ENCODE data around the gene TAS2R20. TPM values are rescaled to one million over a fixed set of nuclear protein-coding genes. Genes with fewer than 3 reads are reported as not detected.

The TAS2R20 gene
- total RNA-seq, 1 experiment from 2014 or later, result 0.11 TPM

DNA sequence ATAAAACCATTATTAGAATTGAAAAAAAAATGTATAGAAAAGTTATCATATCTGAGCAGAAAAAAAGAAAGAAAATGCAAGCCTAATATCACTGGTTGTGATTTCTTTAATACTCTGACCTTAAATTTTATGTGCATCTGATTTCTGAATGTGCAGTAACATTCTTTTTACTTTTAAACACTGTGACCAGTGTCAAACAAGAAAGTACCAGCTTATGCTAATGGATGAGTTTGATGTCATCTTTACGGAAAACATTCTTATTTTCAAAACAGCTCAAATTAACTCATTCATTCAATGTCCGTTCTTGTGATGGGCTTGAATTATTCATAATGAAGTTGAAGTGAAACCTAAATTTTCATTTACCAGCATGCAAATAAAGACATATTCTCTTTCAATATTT lies 11.3 kb downstream of the TAS2R20 start, which contains the start of gene TAS2R50:
TAS2R50 (minus strand) TSS at position 101 of the 400 bp plus-strand sequence; CDS start at position 49, 52 bp downstream.
- TF ChIP-seq CTCF (conservative IDR thresholded peaks at IDR 0.05; ENCODE audit: low read depth, low read length), result no peak
- TF ChIP-seq EZH2 (IDR thresholded peaks at IDR 0.05; ENCODE audit: low read length, unreplicated experiment), result no peak
- no peak for TF ChIP-seq EZH2phosphoT487 (IDR thresholded peaks at IDR 0.05; ENCODE audit: borderline replicate concordance, low read length)
- H2AFZ ChIP-seq (ENCODE audit: low read length), result no peak within 1 kb of the TSS
- no peaks in the 10 kb centered on the region for H3K9me3 ChIP-seq (ENCODE audit: low read length)
- H3K9ac ChIP-seq (ENCODE audit: low read length), result no peak within 1 kb of the TSS
- BruUV-seq (replicated peaks), result no TSS peak
- CTCF ChIA-PET, result no interaction called here
- POLR2A ChIA-PET (ENCODE audit: unreplicated experiment), result no interaction called here
- peaks cover 7% of the 10 kb centered on the region; the same call in 1 of the 2 replicates for H3K36me3 ChIP-seq (ENCODE audit: low read depth, low read length)
- no peaks in the 10 kb centered on the region for H3K79me2 ChIP-seq (ENCODE audit: low read length)
- H3K4me3 ChIP-seq (ENCODE audit: low read length), result no peak within 1 kb of the TSS
- H3K4me2 ChIP-seq (ENCODE audit: low read length), result no peak within 1 kb of the TSS
- no peaks in the 10 kb centered on the region for H3K4me1 ChIP-seq (ENCODE audit: insufficient read depth, low read length)
- intact Hi-C loops (cut with micrococcal nuclease), result no loop called here
- H3K9me2 ChIP-seq (replicated peaks; ENCODE audit: low read length), result no peaks in the 10 kb centered on the region
- H3F3A ChIP-seq (ENCODE audit: low read length, unreplicated experiment), result no peaks in the 10 kb centered on the region
- no peak within 1 kb of the TSS for H3K27ac ChIP-seq (ENCODE audit: low read length)
- no peaks in the 10 kb centered on the region for H3K27me3 ChIP-seq (ENCODE audit: low read length)
- H4K20me1 ChIP-seq (ENCODE audit: low read length), result no peaks in the 10 kb centered on the region
- ATAC-seq, result no peak
- no peak for DNase-seq

DNA sequence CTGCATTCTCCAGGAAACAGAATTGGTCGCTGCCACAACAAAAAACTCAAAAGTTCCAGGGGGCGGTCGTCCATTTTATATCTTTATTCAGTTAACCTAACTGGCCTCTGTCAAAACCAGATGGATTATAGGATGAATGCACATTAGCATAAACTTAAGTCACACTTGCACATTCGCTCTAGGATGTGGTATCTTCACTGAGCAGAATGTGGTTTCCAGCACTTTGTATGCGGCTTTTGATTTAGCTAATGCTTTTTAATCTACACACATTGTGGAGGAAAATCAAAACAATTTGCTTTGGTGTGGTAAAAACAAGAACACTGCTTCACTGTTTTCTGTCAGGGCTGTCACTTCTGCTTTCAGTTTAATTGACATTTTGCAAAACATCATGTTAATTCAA lies 15.9 kb downstream of the TAS2R20 start:
- H2AFZ ChIP-seq (ENCODE audit: low read length), result no peak overlapping the region
- no peak overlapping the region for H3K4me2 ChIP-seq (ENCODE audit: low read length)
- no peak for ATAC-seq
- no TSS peak for BruUV-seq (replicated peaks)
- no peaks in the 10 kb centered on the region for H3K4me1 ChIP-seq (ENCODE audit: insufficient read depth, low read length)
- no peaks in the 10 kb centered on the region for H3K9me2 ChIP-seq (replicated peaks; ENCODE audit: low read length)
- CTCF ChIA-PET, result no interaction called here
- no peak overlapping the region for H3K4me3 ChIP-seq (ENCODE audit: low read length)
- no peak overlapping the region for H3K9ac ChIP-seq (ENCODE audit: low read length)
- no peaks in the 10 kb centered on the region for H3K36me3 ChIP-seq (ENCODE audit: low read depth, low read length)
- POLR2A ChIA-PET (ENCODE audit: unreplicated experiment), result no interaction called here
- intact Hi-C loops (cut with micrococcal nuclease), result no loop called here
- H3K27ac ChIP-seq (ENCODE audit: low read length), result no peak overlapping the region
- no peaks in the 10 kb centered on the region for H3F3A ChIP-seq (ENCODE audit: low read length, unreplicated experiment)
- H3K27me3 ChIP-seq (ENCODE audit: low read length), result no peaks in the 10 kb centered on the region
- H4K20me1 ChIP-seq (ENCODE audit: low read length), result no peaks in the 10 kb centered on the region
- H3K9me3 ChIP-seq (ENCODE audit: low read length), result no peaks in the 10 kb centered on the region
- no peaks in the 10 kb centered on the region for H3K79me2 ChIP-seq (ENCODE audit: low read length)
- no peak for DNase-seq
- no peak for TF ChIP-seq EZH2 (IDR thresholded peaks at IDR 0.05; ENCODE audit: low read length, unreplicated experiment)
- no peak for TF ChIP-seq EZH2phosphoT487 (IDR thresholded peaks at IDR 0.05; ENCODE audit: borderline replicate concordance, low read length)
- no peak for TF ChIP-seq CTCF (conservative IDR thresholded peaks at IDR 0.05; ENCODE audit: low read depth, low read length)

- no peak for TF ChIP-seq EZH2 (IDR thresholded peaks at IDR 0.05; ENCODE audit: low read length, unreplicated experiment)
- TF ChIP-seq EZH2phosphoT487 (IDR thresholded peaks at IDR 0.05; ENCODE audit: borderline replicate concordance, low read length), result no peak
- no peak for TF ChIP-seq CTCF (conservative IDR thresholded peaks at IDR 0.05; ENCODE audit: low read depth, low read length)
- Histone ChIP-seq H3K27ac (ENCODE audit: low read length) (no peak overlapping the region), H3F3A (ENCODE audit: low read length, unreplicated experiment) (no peaks in the 10 kb centered on the region), H4K20me1 (ENCODE audit: low read length) (no peaks in the 10 kb centered on the region), H3K9me3 (ENCODE audit: low read length) (no peaks in the 10 kb centered on the region), H3K4me2 (ENCODE audit: low read length) (no peak overlapping the region), H3K27me3 (ENCODE audit: low read length) (no peaks in the 10 kb centered on the region), H3K4me3 (ENCODE audit: low read length) (no peak overlapping the region), H3K79me2 (ENCODE audit: low read length) (no peaks in the 10 kb centered on the region), H3K9ac (ENCODE audit: low read length) (no peak overlapping the region), H2AFZ (ENCODE audit: low read length) (no peak overlapping the region), H3K36me3 (ENCODE audit: low read depth, low read length) (no peaks in the 10 kb centered on the region), H3K9me2 (replicated peaks; ENCODE audit: low read length) (no peaks in the 10 kb centered on the region), H3K4me1 (ENCODE audit: insufficient read depth, low read length) (no peaks in the 10 kb centered on the region)
- no TSS peak for BruUV-seq (replicated peaks)
- no peak for ATAC-seq
- intact Hi-C loops (cut with micrococcal nuclease), result no loop called here
- ChIA-PET POLR2A (ENCODE audit: unreplicated experiment) (no interaction called here), CTCF (no interaction called here)
- no peak for DNase-seq
These were observed 23.1 kb downstream of the TAS2R20 start for GRCh38 chr12:10974965-10975364.
